Measurements from ENCODE around the gene TLR5. TPM values are rescaled to one million over a fixed set of nuclear protein-coding genes. Genes with fewer than 3 reads are reported as not detected.
A peak's percentile ranks its signal among the peaks of the same experiment; 100 is the strongest.

Gene TLR5
- total RNA-seq, 1 experiment from 2014 or later = 1.8 TPM

GRCh38 chr1:223144914-223145313, 1.9 kb upstream of the TLR5 start:
- Histone ChIP-seq H3K4me3 (ENCODE audit: low read depth, low read length) (no peak overlapping the region), H3K36me3 (ENCODE audit: control insufficient read depth, insufficient read depth, low read length) (no peaks in the 10 kb centered on the region), H3K27me3 (replicated peaks; ENCODE audit: control insufficient read depth, insufficient read depth, low read length) (no peaks in the 10 kb centered on the region), H3K9me3 (no peaks in the 10 kb centered on the region), H3K4me1 (peaks cover 16% of the 10 kb centered on the region)
- POLR2A ChIA-PET = no interaction called here
- peak overlapping the region; percentile 3 for H3K4me3 Mint-ChIP-seq (ENCODE audit: unreplicated experiment)
- no peak for TF ChIP-seq CTCF (IDR thresholded peaks at IDR 0.05; ENCODE audit: insufficient read depth in 1 of 2, low read depth in 1 of 2, low read length in 1 of 2, severe bottlenecking in 1 of 2, unreplicated experiment in 1 of 2)
- no TSS peak for BruUV-seq (replicated peaks)
- CTCF ChIA-PET = interaction anchor here (2.6 kb wide), 1 partner anchor 11 kb away, joined by 20 read pairs; no protein-coding TSS in a partner anchor
- intact Hi-C loops (cut with micrococcal nuclease; ENCODE audit: unreplicated experiment) = no loop called here
- H3K27me3 Mint-ChIP-seq (ENCODE audit: insufficient read depth, unreplicated experiment) = no peaks in the 10 kb centered on the region
- no peak overlapping the region for H3K27ac Mint-ChIP-seq (ENCODE audit: unreplicated experiment)
- DNase-seq = no peak
- H3K9me3 Mint-ChIP-seq (ENCODE audit: unreplicated experiment) = no peaks in the 10 kb centered on the region
- H3K4me1 Mint-ChIP-seq (ENCODE audit: low read depth, unreplicated experiment) = peaks cover 7% of the 10 kb centered on the region
- no peaks in the 10 kb centered on the region for H3K36me3 Mint-ChIP-seq (ENCODE audit: insufficient read depth, unreplicated experiment)

GRCh38 chr1:223144431-223144830, 1.4 kb upstream of the TLR5 start:
- no peaks in the 10 kb centered on the region for H3K36me3 Mint-ChIP-seq (ENCODE audit: insufficient read depth, unreplicated experiment)
- TF ChIP-seq CTCF (IDR thresholded peaks at IDR 0.05; ENCODE audit: insufficient read depth in 1 of 2, low read depth in 1 of 2, low read length in 1 of 2, severe bottlenecking in 1 of 2, unreplicated experiment in 1 of 2) = no peak
- intact Hi-C loops (cut with micrococcal nuclease; ENCODE audit: unreplicated experiment) = no loop called here
- no peaks in the 10 kb centered on the region for H3K9me3 ChIP-seq
- POLR2A ChIA-PET = no interaction called here
- no peak for DNase-seq
- H3K27ac Mint-ChIP-seq (ENCODE audit: unreplicated experiment) = no peak overlapping the region
- H3K4me1 ChIP-seq = peaks cover 16% of the 10 kb centered on the region
- CTCF ChIA-PET = interaction anchor here (2.6 kb wide), 1 partner anchor 11 kb away, joined by 20 read pairs; no protein-coding TSS in a partner anchor
- H3K4me1 Mint-ChIP-seq (ENCODE audit: low read depth, unreplicated experiment) = peaks cover 7% of the 10 kb centered on the region
- no TSS peak for BruUV-seq (replicated peaks)
- H3K27me3 Mint-ChIP-seq (ENCODE audit: insufficient read depth, unreplicated experiment) = no peaks in the 10 kb centered on the region
- H3K9me3 Mint-ChIP-seq (ENCODE audit: unreplicated experiment) = no peaks in the 10 kb centered on the region
- H3K36me3 ChIP-seq (ENCODE audit: control insufficient read depth, insufficient read depth, low read length) = no peaks in the 10 kb centered on the region
- no peak overlapping the region for H3K4me3 Mint-ChIP-seq (ENCODE audit: unreplicated experiment)
- no peaks in the 10 kb centered on the region for H3K27me3 ChIP-seq (replicated peaks; ENCODE audit: control insufficient read depth, insufficient read depth, low read length)
- H3K4me3 ChIP-seq (ENCODE audit: low read depth, low read length) = no peak overlapping the region

GRCh38 chr1:223143537-223144248, 645 bp upstream of the TLR5 start:
- Mint-ChIP-seq H3K4me3 (ENCODE audit: unreplicated experiment) (peak overlapping the region; percentile 70), H3K9me3 (ENCODE audit: unreplicated experiment) (no peaks in the 10 kb centered on the region), H3K4me1 (ENCODE audit: low read depth, unreplicated experiment) (peaks cover 7% of the 10 kb centered on the region), H3K36me3 (ENCODE audit: insufficient read depth, unreplicated experiment) (no peaks in the 10 kb centered on the region), H3K27me3 (ENCODE audit: insufficient read depth, unreplicated experiment) (no peaks in the 10 kb centered on the region), H3K27ac (ENCODE audit: unreplicated experiment) (no peak overlapping the region)
- Histone ChIP-seq H3K4me3 (ENCODE audit: low read depth, low read length) (peak overlapping the region; percentile 51), H3K4me1 (peaks cover 16% of the 10 kb centered on the region), H3K36me3 (ENCODE audit: control insufficient read depth, insufficient read depth, low read length) (no peaks in the 10 kb centered on the region), H3K27me3 (replicated peaks; ENCODE audit: control insufficient read depth, insufficient read depth, low read length) (no peaks in the 10 kb centered on the region), H3K9me3 (no peaks in the 10 kb centered on the region)
- intact Hi-C loops (cut with micrococcal nuclease; ENCODE audit: unreplicated experiment) = loop anchor here (1.0 kb wide), 1 partner anchor 53 kb away; no protein-coding TSS in a partner anchor
- TF ChIP-seq CTCF (IDR thresholded peaks at IDR 0.05; ENCODE audit: insufficient read depth in 1 of 2, low read depth in 1 of 2, low read length in 1 of 2, severe bottlenecking in 1 of 2, unreplicated experiment in 1 of 2) = no peak
- no peak for DNase-seq
- CTCF ChIA-PET = interaction anchor here (0.6 to 2.6 kb wide), 4 partner anchors 10 to 408 kb away, joined by 4 to 20 read pairs (median 6); no protein-coding TSS in a partner anchor
- POLR2A ChIA-PET = interaction anchor here (0.6 kb wide), 1 partner anchor 1736 kb away, joined by 4 read pairs; no protein-coding TSS in a partner anchor
- BruUV-seq (replicated peaks) = no TSS peak
